ENCODE measurements around the gene CHPF. TPM values are rescaled to one million over a fixed set of nuclear protein-coding genes. Genes with fewer than 3 reads are reported as not detected.

The CHPF gene
- total and polyA plus RNA-seq, 2 donors (not counting 3 experiments of a cell fraction or from before 2014, with no cell fraction given) = 0.24 to 0.32 TPM

- no peaks in the 10 kb centered on the region for H3K36me3 ChIP-seq (ENCODE audit: control insufficient read depth in 2 of 2, extremely low read depth in 1 of 2, insufficient read depth in 2 of 2, low read length in 2 of 2)
- H4K20me1 ChIP-seq (replicated peaks; ENCODE audit: control insufficient read depth, extremely low read depth, insufficient read depth, low read length) = no peaks in the 10 kb centered on the region
- H3K9me1 ChIP-seq (replicated peaks; ENCODE audit: control insufficient read depth, extremely low read depth, insufficient read depth, low read length) = no peaks in the 10 kb centered on the region
- ChIA-PET CTCF (interaction anchor here (1.0 to 5.3 kb wide), 8 partner anchors 9 to 117 kb away, joined by 3 to 86 read pairs (median 9); partner anchors contain the start of gene GMPPA), POLR2A (no interaction called here)
- no TSS peak for BruUV-seq (replicated peaks)
- no peak overlapping the region for H2AFZ ChIP-seq (ENCODE audit: low read depth, low read length)
- H3K79me2 ChIP-seq (ENCODE audit: control insufficient read depth, insufficient read depth, low read length) = no peaks in the 10 kb centered on the region
- DNase-seq (ENCODE audit: low read depth, low spot score) (no peak), FAIRE-seq (no peak)
- H3K4me1 ChIP-seq (ENCODE audit: control insufficient read depth, extremely low read depth, insufficient read depth, low read length) = no peaks in the 10 kb centered on the region
- no peak overlapping the region for H3K9ac ChIP-seq (replicated peaks; ENCODE audit: extremely low read depth, insufficient read depth, low read length)
- no peak for TF ChIP-seq JUN (IDR thresholded peaks at IDR 0.05; ENCODE audit: borderline replicate concordance, insufficient read depth, insufficient read length, low read depth)
- TF ChIP-seq MAX (IDR thresholded peaks at IDR 0.05; ENCODE audit: insufficient read depth, insufficient read length) = no peak
- TF ChIP-seq MYC (IDR thresholded peaks at IDR 0.05; ENCODE audit: low read depth, low read length) = no peak
- no peak for TF ChIP-seq EZH2 (IDR thresholded peaks at IDR 0.05; ENCODE audit: borderline replicate concordance, low read depth, low read length, severe bottlenecking)
- TF ChIP-seq POLR2A (IDR thresholded peaks at IDR 0.05; ENCODE audit: low read depth, low read length) = no peak
- no peak for TF ChIP-seq POLR2AphosphoS5 (IDR thresholded peaks at IDR 0.05; ENCODE audit: insufficient read depth, low read depth, low read length)
- TF ChIP-seq GATA2 (IDR thresholded peaks at IDR 0.05; ENCODE audit: insufficient read depth, insufficient read length, low read depth, low read length) = no peak
- no peak for TF ChIP-seq FOS (IDR thresholded peaks at IDR 0.05; ENCODE audit: borderline replicate concordance, insufficient read depth, low read length)
- no peak for TF ChIP-seq CTCF (IDR thresholded peaks at IDR 0.05; ENCODE audit: extremely low read depth in 1 of 2, insufficient read depth in 1 of 2, low read depth in 1 of 2, low read length in 2 of 2)
- no peak overlapping the region for H3K27ac ChIP-seq (ENCODE audit: insufficient read depth, low read depth, low read length)
- no peak overlapping the region for H3K4me2 ChIP-seq (ENCODE audit: insufficient read depth, low read length)
- no peaks in the 10 kb centered on the region for H3K9me3 ChIP-seq (replicated peaks; ENCODE audit: control insufficient read depth, insufficient read depth, low read length)
- peaks cover 57 to 59% of the 10 kb centered on the region in 2 experiments for H3K27me3 ChIP-seq (ENCODE audit: control insufficient read depth in 2 of 2, insufficient read depth in 2 of 2, low read length in 2 of 2)
- intact Hi-C loops (cut with micrococcal nuclease) = loop anchor here (2.0 kb wide), 1 partner anchor 43 kb away; no protein-coding TSS in a partner anchor
- dilution Hi-C loops (cut with MboI; ENCODE audit: extremely low pct_ligation_motif_present, low sequenced_read_pairs) = no loop called here
- H3K4me3 ChIP-seq (replicated peaks in 1 of 3; ENCODE audit: insufficient read depth in 1 of 3, low read depth in 1 of 3, low read length in 3 of 3) = no peak overlapping the region
Measured at GRCh38 chr2:219520079-219520478, 23.5 kb downstream of the CHPF start.
